DOHH2 (cell line): ENCODE data around the gene LZTR1.

Experiments
- H3F3A ChIP-seq: fragments of 200-600 bp; sonication (generic), shearing (Covaris generic); 2 replicates; pipeline ENCODE4 v1.6.0; 2016; ENCODE audit warnings: antibody characterized with exemption, mild to moderate bottlenecking; ENCODE audit not compliant: control insufficient read depth, insufficient read depth
- H3K27ac ChIP-seq: fragments of 200-600 bp; sonication (generic); 2 replicates; pipeline ENCODE4 v1.5.1; 2014; ENCODE audit warnings: low read depth, mild to moderate bottlenecking, low read length, moderate library complexity
- H3K27me3 ChIP-seq: fragments of 200-600 bp; sonication (generic); 2 replicates; pipeline ENCODE4 v1.6.1; 2014; ENCODE audit warnings: mild to moderate bottlenecking, low read length, mixed read lengths; ENCODE audit not compliant: control insufficient read depth
- H3K36me3 ChIP-seq: fragments of 200-600 bp; sonication (generic); 2 replicates; pipeline ENCODE4 v1.6.1; 2014; ENCODE audit warnings: mild to moderate bottlenecking, low read length, moderate library complexity, mixed read lengths; ENCODE audit not compliant: control insufficient read depth
- H3K4me1 ChIP-seq: fragments of 200-600 bp; sonication (generic); 2 replicates; pipeline ENCODE4 v1.6.1; 2014; ENCODE audit warnings: mild to moderate bottlenecking, low read length, mixed read lengths; ENCODE audit not compliant: control insufficient read depth
- H3K4me2 ChIP-seq: fragments of 200-600 bp; sonication (generic); 2 replicates; pipeline ENCODE4 v1.6.0; 2014; ENCODE audit warnings: mild to moderate bottlenecking, low read length, moderate library complexity
- H3K4me3 ChIP-seq: fragments of 200-600 bp; sonication (generic); 2 replicates; pipeline ENCODE4 v1.5.1; 2014; ENCODE audit warnings: mild to moderate bottlenecking, low read length, mixed read lengths
- H3K79me2 ChIP-seq: fragments of 200-600 bp; sonication (generic); 2 replicates; pipeline ENCODE4 v1.6.1; 2014; ENCODE audit warnings: mild to moderate bottlenecking, low read length, mixed read lengths; ENCODE audit not compliant: control insufficient read depth
- H3K9me2 ChIP-seq: fragments of 200-600 bp; sonication (generic); replicated peaks from 2 replicates; pipeline ENCODE4 v1.6.1; 2014; ENCODE audit warnings: mild to moderate bottlenecking, low read length, mixed read lengths; ENCODE audit not compliant: control insufficient read depth
- H3K9me3 ChIP-seq: fragments of 200-600 bp; sonication (generic); 2 replicates; pipeline ENCODE4 v1.6.1; 2014; ENCODE audit warnings: antibody characterized with exemption, low read length, mixed read lengths; ENCODE audit not compliant: control insufficient read depth, insufficient read depth
- H4K20me1 ChIP-seq: fragments of 200-600 bp; sonication (generic); 2 replicates; pipeline ENCODE4 v1.6.0; 2014; ENCODE audit warnings: low read depth, mild to moderate bottlenecking, antibody characterized with exemption, low read length, moderate library complexity; ENCODE audit not compliant: control insufficient read depth, insufficient read depth
- CTCF ChIP-seq: fragments of 200-600 bp; sonication (generic); IDR thresholded peaks from one replicate; pipeline ENCODE4 v1.5.1; 2014; ENCODE audit warnings: antibody characterized with exemption, mild to moderate bottlenecking, low read depth, low read length; ENCODE audit not compliant: poor library complexity, severe bottlenecking
- EZH2phosphoT487 ChIP-seq: fragments of 200-600 bp; sonication (generic); IDR thresholded peaks from 2 replicates; pipeline ENCODE4 v1.6.1; 2017; ENCODE audit warnings: borderline replicate concordance, mild to moderate bottlenecking, antibody characterized with exemption, low read length, moderate library complexity, mixed read lengths

The LZTR1 gene

GRCh38 chr22:20952544-20953341 is 29.4 kb upstream of the LZTR1 start:
- Histone ChIP-seq H3K27ac (no peak overlapping the region), H4K20me1 (peaks cover 11% of the 10 kb centered on the region), H3K4me3 (no peak overlapping the region), H3F3A (no peaks in the 10 kb centered on the region), H3K4me2 (no peak overlapping the region), H3K9me2 (no peaks in the 10 kb centered on the region), H3K9me3 (no peaks in the 10 kb centered on the region), H3K36me3 (peaks cover 59% of the 10 kb centered on the region), H3K4me1 (peaks cover 5% of the 10 kb centered on the region), H3K27me3 (peaks cover 9% of the 10 kb centered on the region), H3K79me2 (peaks cover 38% of the 10 kb centered on the region)
- TF ChIP-seq EZH2phosphoT487 (no peak), CTCF (no peak)

- peaks cover 11% of the 10 kb centered on the region for H3K27me3 ChIP-seq
- H3K9me2 ChIP-seq, result no peaks in the 10 kb centered on the region
- H3K36me3 ChIP-seq, result peaks cover 59% of the 10 kb centered on the region
- H4K20me1 ChIP-seq, result peaks cover 11% of the 10 kb centered on the region
- H3K9me3 ChIP-seq, result no peaks in the 10 kb centered on the region
- no peak overlapping the region for H3K4me3 ChIP-seq
- TF ChIP-seq EZH2phosphoT487 (no peak), CTCF (no peak)
- no peak overlapping the region for H3K27ac ChIP-seq
- H3K4me1 ChIP-seq, result peaks cover 5% of the 10 kb centered on the region
- no peak overlapping the region for H3K4me2 ChIP-seq
- H3K79me2 ChIP-seq, result peaks cover 33% of the 10 kb centered on the region
- no peaks in the 10 kb centered on the region for H3F3A ChIP-seq
Measured at GRCh38 chr22:20953342-20953608, 28.8 kb upstream of the LZTR1 start.

GRCh38 chr22:20953668-20954500 is 28.2 kb upstream of the LZTR1 start:
- no peaks in the 10 kb centered on the region for H3K9me3 ChIP-seq
- peaks cover 5% of the 10 kb centered on the region for H4K20me1 ChIP-seq
- H3K27me3 ChIP-seq, result peaks cover 11% of the 10 kb centered on the region
- H3F3A ChIP-seq, result no peaks in the 10 kb centered on the region
- H3K4me1 ChIP-seq, result peaks cover 5% of the 10 kb centered on the region
- TF ChIP-seq EZH2phosphoT487, result no peak
- TF ChIP-seq CTCF, result no peak
- peaks cover 27% of the 10 kb centered on the region for H3K79me2 ChIP-seq
- H3K27ac ChIP-seq, result no peak overlapping the region
- no peaks in the 10 kb centered on the region for H3K9me2 ChIP-seq
- no peak overlapping the region for H3K4me2 ChIP-seq
- peaks cover 54% of the 10 kb centered on the region for H3K36me3 ChIP-seq
- no peak overlapping the region for H3K4me3 ChIP-seq
